Uterus (tissue), 4 donors: Measurements from ENCODE around the gene IQUB. TPM values are rescaled to one million over a fixed set of nuclear protein-coding genes. Genes with fewer than 3 reads are reported as not detected.
"Not testable (repeated sequence)": the region's sequence is repeated elsewhere in the genome, so short reads cannot be mapped to it uniquely, and the experiment has no call there.

Experiments used
- DNase-seq, 2 donors: peaks; one replicate each; pipeline ENCODE4 v3.0.0-alpha.2; 2019 to 2020
- H3K27ac ChIP-seq, 2 donors: fragments of 200-600 bp; sonication (generic); 1 replicate in 1 of 2; 2 replicates in 1 of 2; pipeline ENCODE4 v1.5.1; 2016 to 2018
- H3K27me3 ChIP-seq, 2 donors: fragments of 200-600 bp; sonication (generic); one replicate each; pipeline ENCODE4 v1.5.1; 2018 to 2019; ENCODE audit warnings: control low read depth in 1 of 2
- H3K36me3 ChIP-seq, 2 donors: fragments of 200-600 bp; sonication (generic); one replicate each; pipeline ENCODE4 v1.5.1; 2019; ENCODE audit warnings: control low read depth in 1 of 2
- H3K4me1 ChIP-seq, 2 donors: fragments of 200-600 bp; sonication (generic); one replicate each; pipeline ENCODE4 v1.5.1; 2018 to 2019; ENCODE audit warnings: control low read depth in 1 of 2
- H3K4me3 ChIP-seq, 2 donors: fragments of 200-600 bp; sonication (generic); 1 replicate in 1 of 2; 2 replicates in 1 of 2; pipeline ENCODE4 v1.5.1; 2018 to 2019; ENCODE audit warnings: mild to moderate bottlenecking in 1 of 2
- H3K9me3 ChIP-seq, 2 donors: fragments of 200-600 bp; sonication (generic); one replicate each; pipeline ENCODE4 v1.5.1; 2019; ENCODE audit warnings: control low read depth in 1 of 2
- POLR2A ChIP-seq, 2 donors: fragments of 450-650 bp; IDR thresholded peaks; one replicate each; pipeline ENCODE4 v1.6.1; 2016; ENCODE audit warnings: antibody characterized with exemption in 2 of 2, mild to moderate bottlenecking in 1 of 2, moderate library complexity in 1 of 2
- intact Hi-C: fragments of 100-400 bp; cut with DNase I; formaldehyde crosslinking; loops from one replicate; pipeline ENCODE4 v1.15.1; 2023; ENCODE audit warnings: low total_unique reads
- small RNA-seq: library from RNA; depleted of rRNA; stranded (forward); fragments of <200 nt; gene quantifications from one replicate; pipeline ENCODE3, GENCODE V24; 2016
- total RNA-seq, 4 donors: library from RNA; depleted of rRNA in 3 of 4; stranded (reverse); fragments of >200 nt in 3 of 4; gene quantifications; one replicate each; pipeline versions ENCODE4 v1.1.0 to v1.2.4, GENCODE V29; 2014 to 2023
- TF ChIP-seq, protein P1 (sequence below), 4 experiments: fragments of 200-600 bp in 2 of 4; fragments of 450-650 bp in 2 of 4; sonication (generic) in 2 of 4; IDR thresholded peaks; one replicate each; pipeline ENCODE4 v1.5.1; 2016 to 2019; ENCODE audit warnings: antibody characterized with exemption in 4 of 4, mild to moderate bottlenecking in 2 of 4, moderate library complexity in 1 of 4
- donor health status: DM: yes; HTN: yes; CAD: no.

IQUB gene
- total RNA-seq, 4 donors from 2014 or later, result 2.4 to 9.9 (median 6.1) TPM; not detected in 1

DNA sequence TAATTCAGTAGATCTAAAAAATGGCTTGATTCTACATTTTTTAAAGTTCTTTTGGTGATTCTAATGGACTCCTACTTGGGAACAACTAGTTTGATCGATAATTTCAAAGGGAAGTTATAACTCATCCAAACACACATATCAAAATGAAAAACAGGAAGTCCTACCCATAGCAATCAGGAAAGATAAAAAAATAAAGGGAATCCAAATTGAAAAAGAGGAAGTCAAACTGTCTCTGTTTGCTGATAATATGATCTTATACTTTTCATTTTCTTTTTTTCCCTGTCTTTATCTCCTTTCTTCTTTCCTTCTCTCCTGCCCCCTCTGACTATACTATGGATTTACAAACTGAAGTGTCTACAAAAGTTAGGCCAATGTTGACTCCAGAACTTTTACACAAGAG is 118.8 kb downstream of the IQUB start:
- Histone ChIP-seq H3K36me3 (no peaks in the 10 kb centered on the region), H3K4me1 (no peaks in the 10 kb centered on the region), H3K4me3 (no peak overlapping the region), H3K27me3 (no peaks in the 10 kb centered on the region), H3K9me3 (no peaks in the 10 kb centered on the region), H3K27ac (no peak overlapping the region)
- intact Hi-C loops, result no loop called here
- DNase-seq, result no peak
- no peak for TF ChIP-seq POLR2A (IDR thresholded peaks at IDR 0.05)

GRCh38 chr7:123410273-123410904 is 124.0 kb downstream of the IQUB start:
- Histone ChIP-seq H3K4me1 (peaks cover 0 to 5% of the 10 kb centered on the region in 2 donors), H3K27me3 (no peaks in the 10 kb centered on the region), H3K36me3 (no peaks in the 10 kb centered on the region), H3K9me3 (no peaks in the 10 kb centered on the region), H3K27ac (peak overlapping the region; percentile 78 to 94), H3K4me3 (no peak overlapping the region)
- intact Hi-C loops, result no loop called here
- TF ChIP-seq, protein P1, sequence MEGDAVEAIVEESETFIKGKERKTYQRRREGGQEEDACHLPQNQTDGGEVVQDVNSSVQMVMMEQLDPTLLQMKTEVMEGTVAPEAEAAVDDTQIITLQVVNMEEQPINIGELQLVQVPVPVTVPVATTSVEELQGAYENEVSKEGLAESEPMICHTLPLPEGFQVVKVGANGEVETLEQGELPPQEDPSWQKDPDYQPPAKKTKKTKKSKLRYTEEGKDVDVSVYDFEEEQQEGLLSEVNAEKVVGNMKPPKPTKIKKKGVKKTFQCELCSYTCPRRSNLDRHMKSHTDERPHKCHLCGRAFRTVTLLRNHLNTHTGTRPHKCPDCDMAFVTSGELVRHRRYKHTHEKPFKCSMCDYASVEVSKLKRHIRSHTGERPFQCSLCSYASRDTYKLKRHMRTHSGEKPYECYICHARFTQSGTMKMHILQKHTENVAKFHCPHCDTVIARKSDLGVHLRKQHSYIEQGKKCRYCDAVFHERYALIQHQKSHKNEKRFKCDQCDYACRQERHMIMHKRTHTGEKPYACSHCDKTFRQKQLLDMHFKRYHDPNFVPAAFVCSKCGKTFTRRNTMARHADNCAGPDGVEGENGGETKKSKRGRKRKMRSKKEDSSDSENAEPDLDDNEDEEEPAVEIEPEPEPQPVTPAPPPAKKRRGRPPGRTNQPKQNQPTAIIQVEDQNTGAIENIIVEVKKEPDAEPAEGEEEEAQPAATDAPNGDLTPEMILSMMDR (IDR thresholded peaks at IDR 0.05), result no peak
- peak in 1 of 2 donors; percentile 22 for TF ChIP-seq POLR2A (IDR thresholded peaks at IDR 0.05)
- peak; percentile 27 to 64 for DNase-seq

- H3K27me3 ChIP-seq, H3K4me1 ChIP-seq, H3K4me3 ChIP-seq, H3K36me3 ChIP-seq, H3K9me3 ChIP-seq, intact Hi-C loops: not testable (repeated sequence)
- DNase-seq, result peak; percentile 20 to 49
- H3K27ac ChIP-seq, result peak overlapping the region; percentile 73 to 94
Measured at GRCh38 chr7:123407951-123408350, 126.4 kb downstream of the IQUB start.

Small RNA genes lying within 50 kb of the gene (small RNA-seq; reads per million reads assigned to genes)
- not detected for gene RNU6-296P

Other genes with a start within 250 kb of the IQUB start
- gene NDUFA5, start 23.2 kb upstream of the IQUB start, total RNA-seq, result 10 to 100 TPM; 27.2 to 97.6 (median 85.0) TPM
- not detected for gene ASB15, start 67.2 kb upstream of the IQUB start, total RNA-seq
- gene LMOD2, start 121.3 kb upstream of the IQUB start, total RNA-seq, result under 1 TPM in 1 of 4 donors, not detected in 3; 0.52 TPM
- 10 to 100 TPM; 16.9 to 56.9 (median 49.5) TPM for gene WASL, start 214.4 kb upstream of the IQUB start, total RNA-seq